Activated CD4-positive, alpha-beta T cell treated with anti-CD3 and anti-CD28 coated beads for 36 hours (primary cell): ENCODE results near the gene TOP1. TPM values are rescaled to one million over a fixed set of nuclear protein-coding genes. Genes with fewer than 3 reads are reported as not detected.

Experiments
- ATAC-seq: fragments of 200-7000 bp; cut with Tn5 transposase; one replicate; pipeline ENCODE4 v1.10.0; 2021; ENCODE audit warnings: mild to moderate bottlenecking, moderate library complexity
- CTCF ChIA-PET: fragments of 350-600 bp; sonication (Branson Sonifier 250); formaldehyde crosslinking; loops from one replicate; lab custom pipeline; 2021; ENCODE audit warnings: antibody characterized with exemption; lab: Charles Lee
- POLR2A ChIA-PET: fragments of 350-600 bp; sonication (Branson Sonifier 250); formaldehyde crosslinking; loops from one replicate; lab custom pipeline; 2021; ENCODE audit warnings: antibody characterized with exemption, inconsistent platforms; lab: Charles Lee
- DNase-seq: peaks from one replicate; pipeline ENCODE4 v3.0.0-alpha.2; 2020
- H3K27ac Mint-ChIP-seq: one replicate; pipeline ENCODE4 v1.8.0; 2021; ENCODE audit warnings: mixed read lengths
- H3K27me3 Mint-ChIP-seq: one replicate; pipeline ENCODE4 v1.8.0; 2021; ENCODE audit warnings: mixed read lengths
- H3K36me3 Mint-ChIP-seq: one replicate; pipeline ENCODE4 v1.8.0; 2021; ENCODE audit warnings: low read depth, mixed read lengths
- H3K4me1 Mint-ChIP-seq: one replicate; pipeline ENCODE4 v1.8.0; 2021; ENCODE audit warnings: mixed read lengths
- H3K4me3 Mint-ChIP-seq: one replicate; pipeline ENCODE4 v1.8.0; 2021; ENCODE audit warnings: mild to moderate bottlenecking, moderate library complexity, mixed read lengths
- H3K9me3 Mint-ChIP-seq: one replicate; pipeline ENCODE4 v1.8.0; 2021; ENCODE audit warnings: low read depth, mixed read lengths
- intact Hi-C, 2 experiments: fragments of 100-400 bp; cut with DNase I in 1 of 2; cut with micrococcal nuclease in 1 of 2; formaldehyde crosslinking; loops; one replicate each; pipeline versions ENCODE4 v1.14.2 to v1.15.1; 2022 to 2024; cut with DNase I, micrococcal nuclease
- total RNA-seq, 2 experiments: library from RNA; stranded (reverse); gene quantifications; one replicate each; pipeline ENCODE4 v1.2.3, GENCODE V29; 2021

TOP1 gene
- total RNA-seq, 2 experiments from 2014 or later: 111 to 124 TPM

- ChIA-PET CTCF (interaction anchor here (0.7 to 3.2 kb wide), 4 partner anchors 9 to 95 kb away, joined by 5 to 13 read pairs (median 8); no protein-coding TSS in a partner anchor), POLR2A (interaction anchor here (0.6 to 2.5 kb wide), 3 partner anchors 11 to 104 kb away, joined by 5 to 19 read pairs (median 11); no protein-coding TSS in a partner anchor)
- peak; percentile 5 for ATAC-seq
- DNase-seq: peak; percentile 82
- Mint-ChIP-seq H3K36me3 (peaks cover 30% of the 10 kb centered on the region), H3K27ac (peak overlapping the region; percentile 92), H3K4me3 (peak overlapping the region; percentile 86), H3K27me3 (no peaks in the 10 kb centered on the region), H3K4me1 (peaks cover 71% of the 10 kb centered on the region), H3K9me3 (no peaks in the 10 kb centered on the region)
- intact Hi-C loops: loop anchor here (1.0 to 10.0 kb wide), 8 partner anchors 19 to 555 kb away; partner anchors contain the start of genes TOP1 (in 2 of the 2), CHD6 (in 1 of the 2), LPIN3 (in 1 of the 2) and ZHX3 (in 1 of the 2)
These were observed 109.2 kb downstream of the TOP1 start for GRCh38 chr20:41137614-41138474.

GRCh38 chr20:41138475-41139226 lies 110.0 kb downstream of the TOP1 start:
- DNase-seq (peak; percentile 62), ATAC-seq (peak; percentile 5)
- Mint-ChIP-seq H3K4me3 (peak overlapping the region; percentile 86), H3K27ac (peak overlapping the region; percentile 92), H3K27me3 (no peaks in the 10 kb centered on the region), H3K36me3 (peaks cover 34% of the 10 kb centered on the region), H3K4me1 (peaks cover 75% of the 10 kb centered on the region), H3K9me3 (no peaks in the 10 kb centered on the region)
- CTCF ChIA-PET: interaction anchor here (0.6 to 3.2 kb wide), 7 partner anchors 8 to 94 kb away, joined by 3 to 13 read pairs (median 5); no protein-coding TSS in a partner anchor
- POLR2A ChIA-PET: interaction anchor here (0.6 to 2.5 kb wide), 3 partner anchors 11 to 103 kb away, joined by 5 to 19 read pairs (median 11); no protein-coding TSS in a partner anchor
- intact Hi-C loops: loop anchor here in 1 of 2 experiments (5.0 to 10.0 kb wide), 3 partner anchors 34 to 476 kb away; partner anchors contain the start of genes CHD6 and TOP1

GRCh38 chr20:41139227-41140093 lies 110.8 kb downstream of the TOP1 start:
- H3K27me3 Mint-ChIP-seq: no peaks in the 10 kb centered on the region
- H3K27ac Mint-ChIP-seq: peak overlapping the region; percentile 92
- H3K4me3 Mint-ChIP-seq: peak overlapping the region; percentile 86
- peaks cover 75% of the 10 kb centered on the region for H3K4me1 Mint-ChIP-seq
- peaks cover 40% of the 10 kb centered on the region for H3K36me3 Mint-ChIP-seq
- ATAC-seq (no peak), DNase-seq (peak; percentile 62)
- no peaks in the 10 kb centered on the region for H3K9me3 Mint-ChIP-seq
- intact Hi-C loops: loop anchor here in 1 of 2 experiments (5.0 to 10.0 kb wide), 3 partner anchors 33 to 475 kb away; partner anchors contain the start of genes CHD6 and TOP1
- ChIA-PET POLR2A (interaction anchor here (2.5 kb wide), 1 partner anchor 18 kb away, joined by 19 read pairs; no protein-coding TSS in a partner anchor), CTCF (interaction anchor here (0.6 to 3.2 kb wide), 5 partner anchors 11 to 92 kb away, joined by 3 to 13 read pairs (median 5); no protein-coding TSS in a partner anchor)

GRCh38 chr20:41140226-41141133 lies 111.9 kb downstream of the TOP1 start:
- peaks cover 49% of the 10 kb centered on the region for H3K36me3 Mint-ChIP-seq
- peak overlapping the region; percentile 86 for H3K4me3 Mint-ChIP-seq

GRCh38 chr20:41141153-41141815 lies 112.7 kb downstream of the TOP1 start:
- CTCF ChIA-PET: interaction anchor here (1.3 to 3.9 kb wide), 5 partner anchors 9 to 31 kb away, joined by 4 to 30 read pairs (median 8); no protein-coding TSS in a partner anchor
- peak overlapping the region; percentile 86 for H3K4me3 Mint-ChIP-seq
- intact Hi-C loops: loop anchor here in 1 of 2 experiments (1.0 kb wide), 1 partner anchor 16 kb away; no protein-coding TSS in a partner anchor
- peaks cover 75% of the 10 kb centered on the region for H3K4me1 Mint-ChIP-seq
- POLR2A ChIA-PET: interaction anchor here (2.7 kb wide), 1 partner anchor 16 kb away, joined by 13 read pairs; no protein-coding TSS in a partner anchor
- no peaks in the 10 kb centered on the region for H3K9me3 Mint-ChIP-seq
- H3K27me3 Mint-ChIP-seq: no peaks in the 10 kb centered on the region
- ATAC-seq (no peak), DNase-seq (peak; percentile 41)
- H3K36me3 Mint-ChIP-seq: peaks cover 54% of the 10 kb centered on the region
- H3K27ac Mint-ChIP-seq: peak overlapping the region; percentile 92

More at GRCh38 chr20:41140226-41141133, 111.9 kb downstream of the TOP1 start:
- peak overlapping the region; percentile 92 for H3K27ac Mint-ChIP-seq
- no peaks in the 10 kb centered on the region for H3K27me3 Mint-ChIP-seq
- intact Hi-C loops: loop anchor here in 1 of 2 experiments (1.0 kb wide), 1 partner anchor 17 kb away; no protein-coding TSS in a partner anchor
- POLR2A ChIA-PET: interaction anchor here (0.7 to 2.7 kb wide), 2 partner anchors 9 to 17 kb away, joined by 5 to 13 read pairs; no protein-coding TSS in a partner anchor
- H3K9me3 Mint-ChIP-seq: no peaks in the 10 kb centered on the region
- peaks cover 75% of the 10 kb centered on the region for H3K4me1 Mint-ChIP-seq
- peak; percentile 63 for DNase-seq
- CTCF ChIA-PET: interaction anchor here (1.3 to 3.2 kb wide), 4 partner anchors 9 to 32 kb away, joined by 4 to 13 read pairs (median 9); no protein-coding TSS in a partner anchor
- ATAC-seq: peak; percentile 7

- Mint-ChIP-seq H3K4me3 (peak overlapping the region; percentile 86), H3K27me3 (no peaks in the 10 kb centered on the region), H3K27ac (peak overlapping the region; percentile 92), H3K9me3 (no peaks in the 10 kb centered on the region), H3K36me3 (peaks cover 61% of the 10 kb centered on the region), H3K4me1 (peaks cover 80% of the 10 kb centered on the region)
- POLR2A ChIA-PET: interaction anchor here (1.0 to 2.7 kb wide), 3 partner anchors 12 to 15 kb away, joined by 3 to 13 read pairs (median 4); no protein-coding TSS in a partner anchor
- intact Hi-C loops: no loop called here
- DNase-seq (peak; percentile 41), ATAC-seq (no peak)
- CTCF ChIA-PET: interaction anchor here (0.5 to 3.9 kb wide), 7 partner anchors 8 to 152 kb away, joined by 3 to 30 read pairs (median 6); no protein-coding TSS in a partner anchor
These were observed 113.6 kb downstream of the TOP1 start for GRCh38 chr20:41142245-41142644.

- peak overlapping the region; percentile 86 for H3K4me3 Mint-ChIP-seq
- intact Hi-C loops: no loop called here
- peaks cover 62% of the 10 kb centered on the region for H3K36me3 Mint-ChIP-seq
- DNase-seq (peak; percentile 60), ATAC-seq (peak; percentile 25)
- no peaks in the 10 kb centered on the region for H3K27me3 Mint-ChIP-seq
- ChIA-PET CTCF (interaction anchor here (0.6 to 3.9 kb wide), 5 partner anchors 8 to 152 kb away, joined by 3 to 31 read pairs (median 6); no protein-coding TSS in a partner anchor), POLR2A (interaction anchor here (1.0 to 2.7 kb wide), 3 partner anchors 11 to 14 kb away, joined by 3 to 13 read pairs (median 4); no protein-coding TSS in a partner anchor)
- no peaks in the 10 kb centered on the region for H3K9me3 Mint-ChIP-seq
- H3K27ac Mint-ChIP-seq: peak overlapping the region; percentile 92
- H3K4me1 Mint-ChIP-seq: peaks cover 85% of the 10 kb centered on the region
These were observed 114.3 kb downstream of the TOP1 start for GRCh38 chr20:41142919-41143318.

- peaks cover 59% of the 10 kb centered on the region for H3K36me3 Mint-ChIP-seq
- ChIA-PET POLR2A (interaction anchor here (1.2 kb wide), 1 partner anchor 11 kb away, joined by 4 read pairs; no protein-coding TSS in a partner anchor), CTCF (interaction anchor here (0.6 to 3.9 kb wide), 9 partner anchors 8 to 1423 kb away, joined by 3 to 31 read pairs (median 5); no protein-coding TSS in a partner anchor)
- no peaks in the 10 kb centered on the region for H3K27me3 Mint-ChIP-seq
- H3K4me1 Mint-ChIP-seq: peaks cover 90% of the 10 kb centered on the region
- H3K4me3 Mint-ChIP-seq: peak overlapping the region; percentile 86
- ATAC-seq (no peak), DNase-seq (peak; percentile 4)
- H3K27ac Mint-ChIP-seq: peak overlapping the region; percentile 92
- no peaks in the 10 kb centered on the region for H3K9me3 Mint-ChIP-seq
- intact Hi-C loops: no loop called here
These were observed 114.7 kb downstream of the TOP1 start for GRCh38 chr20:41143354-41143753.
